Measurements from ENCODE around the gene ZNF354B.
"Not testable (repeated sequence)": the region's sequence is repeated elsewhere in the genome, so short reads cannot be mapped to it uniquely, and the experiment has no call there.

GRCh38 chr5:178883115-178883694, 23.5 kb downstream of the ZNF354B start:
- TF ChIP-seq, protein P1, sequence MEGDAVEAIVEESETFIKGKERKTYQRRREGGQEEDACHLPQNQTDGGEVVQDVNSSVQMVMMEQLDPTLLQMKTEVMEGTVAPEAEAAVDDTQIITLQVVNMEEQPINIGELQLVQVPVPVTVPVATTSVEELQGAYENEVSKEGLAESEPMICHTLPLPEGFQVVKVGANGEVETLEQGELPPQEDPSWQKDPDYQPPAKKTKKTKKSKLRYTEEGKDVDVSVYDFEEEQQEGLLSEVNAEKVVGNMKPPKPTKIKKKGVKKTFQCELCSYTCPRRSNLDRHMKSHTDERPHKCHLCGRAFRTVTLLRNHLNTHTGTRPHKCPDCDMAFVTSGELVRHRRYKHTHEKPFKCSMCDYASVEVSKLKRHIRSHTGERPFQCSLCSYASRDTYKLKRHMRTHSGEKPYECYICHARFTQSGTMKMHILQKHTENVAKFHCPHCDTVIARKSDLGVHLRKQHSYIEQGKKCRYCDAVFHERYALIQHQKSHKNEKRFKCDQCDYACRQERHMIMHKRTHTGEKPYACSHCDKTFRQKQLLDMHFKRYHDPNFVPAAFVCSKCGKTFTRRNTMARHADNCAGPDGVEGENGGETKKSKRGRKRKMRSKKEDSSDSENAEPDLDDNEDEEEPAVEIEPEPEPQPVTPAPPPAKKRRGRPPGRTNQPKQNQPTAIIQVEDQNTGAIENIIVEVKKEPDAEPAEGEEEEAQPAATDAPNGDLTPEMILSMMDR (IDR thresholded peaks at IDR 0.05): not testable (repeated sequence)
- not testable (repeated sequence) for TF ChIP-seq POLR2A (IDR thresholded peaks at IDR 0.05)

Data from Peyer's patch (tissue), 4 donors.